ENCODE results near the gene GCAT. TPM values are rescaled to one million over a fixed set of nuclear protein-coding genes. Genes with fewer than 3 reads are reported as not detected.

The GCAT gene
- total and polyA plus RNA-seq, 2 of the 13 experiments (the other 11 are each of a cell fraction or from before 2014, with no cell fraction given), result 28.0 to 50.3 TPM

- H3K9me3 ChIP-seq (ENCODE audit: low read length), result no peaks in the 10 kb centered on the region
- WGBS (ENCODE audit: low lambda C conversion rate), result 92% methylated on average over 3 of the region's 3 CpGs
- peak; percentile 15; the same call in 1 of the 2 replicates for TF ChIP-seq CTCF (CRISPR knock-in tag; IDR thresholded peaks at IDR 0.05)
- TF ChIP-seq DNMT1 (CRISPR knock-in tag; IDR thresholded peaks at IDR 0.05), result no peak
- POLR2A ChIA-PET, result interaction anchor here (1.0 to 1.6 kb wide), 3 partner anchors 34 to 41 kb away, joined by 3 to 4 read pairs (median 3); a partner anchor contains a TSS
- no peak overlapping the region for H3K4me2 ChIP-seq (ENCODE audit: low read depth, low read length)
- no TSS peak for BruUV-seq (replicated peaks)
- in situ Hi-C loops (cut with HindIII; ENCODE audit: extremely low pct_ligation_motif_present, low pct_unique_long_range_greater_than_20kb), result no loop called here
- H3K36me3 ChIP-seq (replicated peaks in 1 of 2; ENCODE audit: control insufficient read depth in 1 of 2, insufficient read depth in 2 of 2, low read length in 2 of 2), result peaks cover 5 to 23% of the 10 kb centered on the region in 2 experiments; a peak in 3 of 5 replicates
- intact Hi-C loops (cut with micrococcal nuclease; ENCODE audit: unreplicated experiment), result no loop called here
- peaks cover 6% of the 10 kb centered on the region; the same call in 1 of the 2 replicates for H3K4me1 ChIP-seq (ENCODE audit: insufficient read depth, low read length)
- H3K4me3 ChIP-seq (replicated peaks in 1 of 3; ENCODE audit: insufficient read depth in 1 of 3, low read depth in 2 of 3, low read length in 3 of 3), result no peak overlapping the region
- no peak overlapping the region for H3K27ac ChIP-seq (ENCODE audit: extremely low read length, insufficient read depth, low read length)
- ATAC-seq, result peak; percentile 78
- no peak overlapping the region for H3K9ac ChIP-seq (ENCODE audit: insufficient read depth, low read depth, low read length)
- H3K27me3 ChIP-seq (ENCODE audit: control insufficient read depth in 1 of 2, insufficient read depth in 2 of 2, low read length in 2 of 2), result no peaks in the 10 kb centered on the region
- FAIRE-seq, result no peak
- H4K20me1 ChIP-seq (ENCODE audit: insufficient read depth, low read length), result no peaks in the 10 kb centered on the region
- no peak for DNase-seq (ENCODE audit: low spot score)
- H2AFZ ChIP-seq (ENCODE audit: low read length), result no peak overlapping the region
- H3K79me2 ChIP-seq (ENCODE audit: insufficient read depth, low read length), result no peaks in the 10 kb centered on the region
- CTCF ChIA-PET (ENCODE audit: low intra/inter-chr PET ratio, low total read pairs), result no interaction called here
Observed at GRCh38 chr22:37768273-37768672, 39.5 kb upstream of the GCAT start.

- Histone ChIP-seq H3K27ac (ENCODE audit: extremely low read length, insufficient read depth, low read length) (no peak overlapping the region), H4K20me1 (ENCODE audit: insufficient read depth, low read length) (no peaks in the 10 kb centered on the region), H3K9me3 (ENCODE audit: low read length) (no peaks in the 10 kb centered on the region), H3K4me1 (ENCODE audit: insufficient read depth, low read length) (peaks cover 6% of the 10 kb centered on the region; the same call in 1 of the 2 replicates), H3K4me2 (ENCODE audit: low read depth, low read length) (no peak overlapping the region), H3K36me3 (replicated peaks in 1 of 2; ENCODE audit: control insufficient read depth in 1 of 2, insufficient read depth in 2 of 2, low read length in 2 of 2) (peaks cover 5 to 23% of the 10 kb centered on the region in 2 experiments; a peak in 3 of 5 replicates), H2AFZ (ENCODE audit: low read length) (no peak overlapping the region), H3K4me3 (replicated peaks in 1 of 3; ENCODE audit: insufficient read depth in 1 of 3, low read depth in 2 of 3, low read length in 3 of 3) (no peak overlapping the region), H3K79me2 (ENCODE audit: insufficient read depth, low read length) (no peaks in the 10 kb centered on the region), H3K27me3 (ENCODE audit: control insufficient read depth in 1 of 2, insufficient read depth in 2 of 2, low read length in 2 of 2) (no peaks in the 10 kb centered on the region), H3K9ac (ENCODE audit: insufficient read depth, low read depth, low read length) (no peak overlapping the region)
- no TSS peak for BruUV-seq (replicated peaks)
- ChIA-PET POLR2A (interaction anchor here (1.3 kb wide), 1 partner anchor 36 kb away, joined by 3 read pairs; a partner anchor contains a TSS), CTCF (ENCODE audit: low intra/inter-chr PET ratio, low total read pairs) (no interaction called here)
- in situ Hi-C loops (cut with HindIII; ENCODE audit: extremely low pct_ligation_motif_present, low pct_unique_long_range_greater_than_20kb), result no loop called here
- peak; percentile 33 for TF ChIP-seq AGO2 (optimal IDR thresholded peaks at IDR 0.05; ENCODE audit: low read depth, low read length)
- no peak for TF ChIP-seq FOXM1 (CRISPR knock-in tag; IDR thresholded peaks at IDR 0.05)
- WGBS (ENCODE audit: low lambda C conversion rate), result 89% methylated on average over 3 of the region's 24 CpGs
- ATAC-seq, result no peak
- no peak for DNase-seq (ENCODE audit: low spot score)
- intact Hi-C loops (cut with micrococcal nuclease; ENCODE audit: unreplicated experiment), result no loop called here
- FAIRE-seq, result no peak
Observed at GRCh38 chr22:37769056-37769455, 38.7 kb upstream of the GCAT start.
